NCI-H1436 treated with DMSO at 0.1 percent for 48 hours (cell line): Measurements from ENCODE around the gene LPAR1.
A peak's percentile ranks its signal among the peaks of the same experiment; 100 is the strongest.

Experiments used
- DNase-seq: peaks from one replicate; lab custom pipeline; 2025; lab: John Stamatoyannopoulos, UW

The LPAR1 gene

GRCh38 chr9:110954822-110955291 lies 83.4 kb downstream of the LPAR1 start:
- no peak for DNase-seq

GRCh38 chr9:110952540-110952859 lies 85.8 kb downstream of the LPAR1 start:
- no peak for DNase-seq

GRCh38 chr9:110951805-110952539 lies 86.3 kb downstream of the LPAR1 start:
- no peak for DNase-seq

DNA sequence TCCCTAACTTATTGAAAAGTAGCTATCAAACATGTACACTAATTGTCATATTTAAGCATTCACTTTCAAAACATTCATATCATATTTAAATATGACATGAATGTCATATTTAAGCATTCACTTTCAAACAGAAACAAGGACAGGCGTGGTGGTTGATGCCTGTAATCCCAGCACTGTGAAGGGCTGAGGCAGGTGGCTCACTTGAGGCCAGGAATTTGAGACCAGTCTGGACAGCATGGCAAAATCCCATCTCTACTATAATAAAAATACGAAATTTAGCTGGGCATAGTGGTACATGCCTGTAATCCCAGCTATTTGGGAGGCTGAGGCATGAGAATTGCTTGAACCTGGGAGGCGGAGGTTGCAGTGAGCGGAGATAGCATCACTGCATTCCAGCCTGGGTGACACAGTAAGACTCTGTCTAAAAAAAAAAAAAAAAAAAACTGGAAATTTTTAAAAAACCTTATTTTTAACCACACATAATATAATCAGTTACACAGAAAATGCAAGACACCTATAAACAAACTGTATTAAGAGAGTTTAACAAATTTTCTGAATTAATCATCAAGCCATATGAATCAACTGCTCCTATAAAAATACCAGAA lies 88.1 kb downstream of the LPAR1 start:
- no peak for DNase-seq

- no peak for DNase-seq
These were observed 89.2 kb downstream of the LPAR1 start for GRCh38 chr9:110949081-110949480.

DNA sequence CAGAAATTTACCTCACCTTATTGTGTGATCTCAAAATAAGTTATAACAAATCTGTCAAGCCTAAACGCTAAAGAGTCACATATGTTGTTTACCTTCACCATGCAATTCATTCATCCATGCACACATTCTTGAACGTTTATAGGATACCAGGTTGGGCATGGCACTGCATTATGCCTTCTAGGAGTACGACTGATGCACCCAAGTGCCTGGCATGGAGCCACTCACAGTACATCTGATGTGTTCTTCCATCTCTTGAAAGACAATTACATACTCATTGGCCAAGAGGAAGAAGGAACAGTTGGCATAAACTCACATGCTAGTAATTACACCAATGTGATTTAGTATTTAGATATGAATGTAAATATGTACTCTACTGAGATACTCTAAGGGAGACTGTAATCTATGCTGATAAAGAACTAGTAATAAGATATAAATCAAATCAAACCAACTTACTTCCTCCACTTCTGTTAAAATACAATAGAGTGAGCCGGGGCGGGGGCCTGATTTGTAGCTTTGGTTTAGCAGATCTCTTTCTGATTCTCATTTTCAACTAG lies 90.7 kb downstream of the LPAR1 start:
- peak; percentile 11 for DNase-seq

DNA sequence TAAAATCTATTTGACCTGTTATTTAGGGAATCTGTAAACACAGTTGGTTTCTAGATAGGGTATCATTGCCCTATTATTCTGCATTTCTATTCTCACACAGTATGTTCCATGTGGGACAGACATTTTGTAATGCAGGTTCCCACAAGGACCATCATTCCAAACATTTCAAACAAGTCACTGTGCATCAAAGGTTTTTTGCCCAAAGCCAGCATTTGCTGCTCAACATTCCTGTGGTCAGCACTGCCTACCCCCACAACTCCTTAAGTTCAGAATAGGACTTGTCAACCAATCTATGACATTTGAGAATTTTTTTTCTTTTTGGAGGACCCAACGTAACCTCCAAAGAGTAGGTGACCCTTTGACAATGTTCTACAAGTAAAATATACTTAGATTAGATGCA lies 95.7 kb downstream of the LPAR1 start:
- no peak for DNase-seq

GRCh38 chr9:110940951-110941557 lies 97.2 kb downstream of the LPAR1 start:
- no peak for DNase-seq

GRCh38 chr9:110939573-110939972 lies 98.7 kb downstream of the LPAR1 start:
- no peak for DNase-seq

DNA sequence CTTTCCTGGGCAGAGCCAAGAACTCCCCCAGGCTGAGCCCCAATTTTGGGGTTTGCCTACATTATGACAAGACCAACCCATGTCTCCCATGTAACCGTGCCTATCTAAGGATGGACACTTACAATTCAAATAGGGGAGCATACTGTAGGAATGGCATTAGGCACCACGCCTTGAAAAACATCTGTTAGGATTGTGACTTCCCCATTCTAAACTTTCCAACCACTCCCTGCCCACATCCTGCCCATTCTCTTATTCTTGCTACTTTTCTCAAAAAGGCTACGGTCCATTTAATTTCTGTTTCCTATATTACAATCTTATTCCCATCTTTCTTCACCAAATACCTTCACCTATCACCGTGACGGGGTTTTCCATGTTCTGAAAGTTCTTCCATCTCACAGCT lies 99.2 kb downstream of the LPAR1 start:
- DNase-seq = no peak

GRCh38 chr9:110938242-110938641 lies 100.0 kb downstream of the LPAR1 start:
- no peak for DNase-seq

- no peak for DNase-seq
These were observed 101.4 kb downstream of the LPAR1 start for GRCh38 chr9:110936719-110937452.

- DNase-seq = no peak
These were observed 102.0 kb downstream of the LPAR1 start for GRCh38 chr9:110936237-110936636.

- no peak for DNase-seq
These were observed 102.4 kb downstream of the LPAR1 start for GRCh38 chr9:110935829-110936228.

GRCh38 chr9:110933350-110934001 lies 104.8 kb downstream of the LPAR1 start:
- no peak for DNase-seq

GRCh38 chr9:110932863-110933262 lies 105.4 kb downstream of the LPAR1 start:
- no peak for DNase-seq

DNA sequence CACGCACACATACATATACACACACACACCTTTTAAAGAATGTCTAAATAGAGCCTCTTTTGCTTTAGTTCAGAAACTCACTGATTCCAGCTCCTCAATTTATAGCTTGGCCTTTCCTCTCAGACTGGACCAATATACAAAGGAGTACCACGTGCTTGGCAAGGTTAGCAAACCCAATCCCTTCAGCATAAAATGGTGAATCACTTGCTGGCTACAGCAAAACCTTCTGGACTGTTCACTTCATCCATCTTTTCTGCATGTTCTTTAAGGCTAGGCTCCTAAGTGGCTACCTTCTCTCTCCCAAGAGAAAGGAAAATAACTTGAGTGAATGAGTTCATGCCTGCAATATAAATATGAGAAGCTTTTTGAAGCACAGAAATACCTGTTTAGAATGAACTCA lies 109.7 kb downstream of the LPAR1 start:
- DNase-seq = no peak

DNA sequence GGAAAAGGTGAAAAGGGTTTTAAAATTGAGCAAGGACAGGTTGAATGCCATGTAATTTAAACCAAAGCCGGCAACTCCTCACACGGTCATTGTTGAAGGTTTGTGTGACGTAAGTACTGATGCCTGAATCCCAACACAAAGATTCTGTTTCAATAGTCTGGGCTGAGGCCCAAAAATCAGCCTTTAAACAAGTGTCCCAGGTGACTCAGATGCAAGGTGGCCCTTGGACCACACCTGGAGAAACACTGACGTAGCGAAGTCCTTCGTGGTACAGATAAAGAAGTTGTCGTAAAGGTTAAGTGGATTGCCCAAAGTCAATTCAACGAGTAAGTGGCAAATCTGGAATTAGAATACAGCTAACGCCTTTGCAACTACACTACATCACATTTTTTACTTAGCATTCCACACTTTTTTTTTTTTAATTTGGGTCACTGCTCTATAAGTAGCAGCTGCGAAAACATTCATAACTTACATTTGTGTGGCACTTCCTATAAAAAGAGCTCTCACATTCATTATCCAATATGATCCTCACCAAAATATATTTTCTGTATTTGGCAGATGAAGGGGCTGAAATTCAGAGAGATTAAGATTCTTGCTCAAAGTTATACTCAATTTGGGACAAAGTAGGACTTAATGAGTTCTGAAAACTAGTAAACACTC lies 111.3 kb downstream of the LPAR1 start:
- no peak for DNase-seq

- no peak for DNase-seq
These were observed 114.7 kb downstream of the LPAR1 start for GRCh38 chr9:110923601-110924000.

- DNase-seq = no peak
These were observed 116.1 kb downstream of the LPAR1 start for GRCh38 chr9:110922145-110922544.

DNA sequence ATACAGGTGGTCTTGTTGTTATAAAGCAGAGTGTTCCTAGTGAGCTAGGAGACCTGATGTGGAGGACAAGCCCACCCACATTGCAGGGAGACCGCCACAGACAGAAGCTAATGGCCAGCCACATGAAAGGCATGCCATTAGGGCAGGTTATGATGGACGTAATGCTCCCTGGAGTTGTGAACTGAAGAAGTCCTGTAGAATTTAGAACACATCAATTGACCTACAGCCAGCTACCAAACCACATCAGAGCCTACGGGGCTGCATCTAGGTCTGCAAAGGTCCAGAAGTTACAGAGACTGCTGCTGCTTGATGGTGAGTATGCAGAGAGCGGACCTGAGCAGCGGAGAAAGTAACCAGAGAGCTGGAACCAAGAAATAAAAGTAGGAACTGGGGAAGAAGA lies 116.6 kb downstream of the LPAR1 start:
- no peak for DNase-seq
